Endothelial cell of umbilical vein (primary cell): ENCODE data around the gene ALDH1A3. TPM values are rescaled to one million over a fixed set of nuclear protein-coding genes. Genes with fewer than 3 reads are reported as not detected.

Source experiments
- BruUV-seq: library from RNA; stranded (reverse); fragments of 400-500 nt; replicated peaks from 2 replicates; lab custom pipeline; 2021; lab: Mats Ljungman, UMichigan
- CTCF ChIA-PET: fragments of 300-600, 350-600 bp; sonication (Branson Sonifier 250); formaldehyde crosslinking; loops from one replicate; lab custom pipeline; 2021; ENCODE audit warnings: antibody characterized with exemption, inconsistent platforms; lab: Charles Lee
- POLR2A ChIA-PET: fragments of 300-600, 350-600 bp; sonication (Branson Sonifier 250); formaldehyde crosslinking; loops from one replicate; lab custom pipeline; 2021; ENCODE audit warnings: antibody characterized with exemption, inconsistent platforms; lab: Charles Lee
- DNase-seq: peaks from one replicate; pipeline ENCODE4 v3.0.0-alpha.2; 2011; ENCODE audit warnings: low read depth, low spot score
- FAIRE-seq: peaks from 2 replicates; lab custom pipeline; 2011; peaks lifted over from hg19 to GRCh38; lab: Jason Lieb, UNC
- H2AFZ ChIP-seq: 2 replicates; pipeline ENCODE4 v1.6.0; 2012; ENCODE audit warnings: low read depth, low read length, control low read depth, inconsistent platforms
- H3K27ac ChIP-seq: 2 replicates; pipeline ENCODE4 v1.5.1; 2011; ENCODE audit warnings: low read depth, mild to moderate bottlenecking, control low read depth, low read length, moderate library complexity; ENCODE audit not compliant: insufficient read depth
- H3K27me3 ChIP-seq, 2 experiments: 2 replicates each; pipeline versions ENCODE4 v1.6.0 to v1.6.1; 2011; ENCODE audit warnings: low read length in 2 of 2, mixed read lengths in 1 of 2; ENCODE audit not compliant: control insufficient read depth in 2 of 2, insufficient read depth in 2 of 2
- H3K36me3 ChIP-seq, 2 experiments: 2 replicates in 1 of 2; 3 replicates in 1 of 2; pipeline ENCODE4 v1.5.1; 2011; ENCODE audit warnings: low read length in 2 of 2, mild to moderate bottlenecking in 1 of 2, moderate library complexity in 1 of 2; ENCODE audit not compliant: control insufficient read depth in 2 of 2, insufficient read depth in 2 of 2; ENCODE audit errors: extremely low read depth in 1 of 2
- H3K4me1 ChIP-seq: 3 replicates; pipeline ENCODE4 v1.5.1; 2011; ENCODE audit warnings: mild to moderate bottlenecking, low read length; ENCODE audit not compliant: control insufficient read depth, insufficient read depth; ENCODE audit errors: extremely low read depth
- H3K4me2 ChIP-seq: 2 replicates; pipeline ENCODE4 v1.6.1; 2011; ENCODE audit warnings: low read length, control low read depth, mixed read lengths; ENCODE audit not compliant: insufficient read depth
- H3K4me3 ChIP-seq, 3 experiments: fragments of 200-600 bp in 1 of 3; sonication (generic), shearing (Covaris generic) in 1 of 3; replicated peaks in 1 of 3; 2 replicates each; pipeline ENCODE4 v1.5.1; 2011 to 2016; ENCODE audit warnings: control low read depth in 3 of 3, low read length in 3 of 3, mild to moderate bottlenecking in 2 of 3, inconsistent platforms in 1 of 3, low read depth in 1 of 3, moderate library complexity in 1 of 3; ENCODE audit not compliant: insufficient read depth in 1 of 3
- H3K79me2 ChIP-seq: 2 replicates; pipeline ENCODE4 v1.6.0; 2012; ENCODE audit warnings: low read length, inconsistent platforms; ENCODE audit not compliant: control insufficient read depth, insufficient read depth
- H3K9ac ChIP-seq: replicated peaks from 2 replicates; pipeline ENCODE3; 2011; ENCODE audit warnings: low read length, control low read depth; ENCODE audit not compliant: insufficient read depth; ENCODE audit errors: extremely low read depth
- H3K9me1 ChIP-seq: replicated peaks from 3 replicates; pipeline ENCODE4 v1.6.0; 2011; ENCODE audit warnings: mild to moderate bottlenecking, low read length; ENCODE audit not compliant: control insufficient read depth, insufficient read depth; ENCODE audit errors: extremely low read depth
- H3K9me3 ChIP-seq: replicated peaks from 2 replicates; pipeline ENCODE4 v1.5.1; 2012; ENCODE audit warnings: low read length, inconsistent platforms; ENCODE audit not compliant: control insufficient read depth, insufficient read depth
- H4K20me1 ChIP-seq: replicated peaks from 2 replicates; pipeline ENCODE3; 2011; ENCODE audit warnings: mild to moderate bottlenecking, low read length; ENCODE audit not compliant: control insufficient read depth, insufficient read depth; ENCODE audit errors: extremely low read depth
- EZH2 ChIP-seq: IDR thresholded peaks from 2 replicates; pipeline ENCODE4 v1.6.1; 2012; ENCODE audit warnings: borderline replicate concordance, low read depth, mild to moderate bottlenecking, moderate library complexity, low read length, inconsistent platforms; ENCODE audit not compliant: severe bottlenecking
- FOS ChIP-seq: IDR thresholded peaks from 2 replicates; pipeline ENCODE4 v1.6.1; 2011; ENCODE audit warnings: mild to moderate bottlenecking, low read length, moderate library complexity, borderline replicate concordance; ENCODE audit not compliant: insufficient read depth
- GATA2 ChIP-seq: IDR thresholded peaks from 2 replicates; pipeline ENCODE4 v1.7.0; 2011; ENCODE audit warnings: low read depth, mild to moderate bottlenecking, moderate library complexity, mixed read lengths, low read length; ENCODE audit not compliant: insufficient read length, insufficient read depth
- JUN ChIP-seq: IDR thresholded peaks from 2 replicates; pipeline ENCODE4 v1.6.1; 2011; ENCODE audit warnings: borderline replicate concordance, low read depth; ENCODE audit not compliant: insufficient read length, insufficient read depth
- MYC ChIP-seq: IDR thresholded peaks from one replicate; pipeline ENCODE4 v1.6.1; 2011; ENCODE audit warnings: mild to moderate bottlenecking, low read depth, low read length
- POLR2A ChIP-seq: IDR thresholded peaks from 2 replicates; pipeline ENCODE4 v1.6.1; 2012; ENCODE audit warnings: low read depth, mild to moderate bottlenecking, control low read depth, low read length
- POLR2AphosphoS5 ChIP-seq: IDR thresholded peaks from 2 replicates; pipeline ENCODE4 v1.6.1; 2012; ENCODE audit warnings: low read depth, mild to moderate bottlenecking, control low read depth, low read length, moderate library complexity; ENCODE audit not compliant: insufficient read depth
- dilution Hi-C: fragments of 300-500 bp; cut with MboI; formaldehyde crosslinking; loops from one replicate; pipeline ENCODE4 v1.15.0; 2019; ENCODE audit warnings: low sequenced_read_pairs; ENCODE audit not compliant: extremely low pct_ligation_motif_present
- intact Hi-C: fragments of 100-400 bp; cut with micrococcal nuclease; formaldehyde crosslinking; loops from one replicate; pipeline ENCODE4 v1.10.0; 2022
- polyA plus RNA-seq, 4 experiments: library from polyadenylated mRNA; depleted of rRNA in 3 of 4; stranded (reverse) in 3 of 4; unstranded in 1 of 4; fragments of >200 nt; gene quantifications; 2 replicates each; pipeline versions ENCODE4 v1.2.1 to v1.2.3, GENCODE V29; 2011 to 2012; ENCODE audit warnings: missing spikeins in 1 of 4
- total RNA-seq: library from RNA; stranded (reverse); gene quantifications from 2 replicates; pipeline ENCODE4 v1.2.3, GENCODE V29; 2021
- TF ChIP-seq, protein P1 (sequence below), 2 donors: IDR thresholded peaks; 1 replicate in 1 of 2; 2 replicates in 1 of 2; pipeline ENCODE4 v1.5.1; 2011; ENCODE audit warnings: low read length in 2 of 2, mild to moderate bottlenecking in 2 of 2, moderate library complexity in 2 of 2, control low read depth in 1 of 2, inconsistent platforms in 1 of 2, low read depth in 1 of 2; ENCODE audit not compliant: insufficient read depth in 1 of 2; ENCODE audit errors: extremely low read depth in 1 of 2
- TF ChIP-seq, protein P2 (sequence below): IDR thresholded peaks from 2 replicates; pipeline ENCODE4 v1.6.1; 2011; ENCODE audit not compliant: insufficient read depth, insufficient read length

The ALDH1A3 gene
- total and polyA plus RNA-seq, 2 donors (not counting 3 experiments of a cell fraction or from before 2014, with no cell fraction given) = 2.8 to 5.8 TPM

DNA sequence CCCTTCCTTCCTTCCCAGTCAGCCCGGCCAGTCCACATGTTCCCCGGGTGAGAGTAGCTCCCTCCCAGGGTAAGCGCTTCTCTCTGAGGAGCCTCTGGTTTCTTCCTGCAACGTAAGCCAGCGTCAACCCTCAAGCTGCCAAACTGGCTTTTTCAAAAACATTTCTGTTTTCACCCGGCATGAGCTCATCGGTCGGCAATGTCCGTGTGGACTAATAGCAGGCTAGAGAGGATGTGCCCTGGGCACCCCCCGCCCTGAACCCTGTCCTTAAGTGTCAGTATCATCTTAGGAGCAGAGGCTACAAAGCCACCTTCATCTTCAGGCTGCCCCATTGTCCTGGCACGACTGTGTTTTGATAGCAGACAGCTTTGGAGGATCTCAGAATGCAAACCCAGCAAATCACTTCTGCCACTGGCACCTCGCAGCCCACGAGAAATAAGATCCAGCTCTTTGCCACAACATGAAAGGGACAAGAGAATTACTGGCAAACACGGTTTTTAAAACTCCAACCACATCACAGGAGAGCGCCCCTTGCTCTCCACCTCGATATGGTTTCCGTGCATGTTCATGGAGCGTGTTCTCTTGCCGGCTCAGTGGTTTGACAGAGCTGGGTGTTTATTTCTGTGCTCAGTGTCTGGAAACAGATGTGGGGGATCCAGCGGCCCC lies 9.9 kb downstream of the ALDH1A3 start:
- no peaks in the 10 kb centered on the region for H3K9me1 ChIP-seq
- FAIRE-seq (peak; percentile 89), DNase-seq (peak; percentile 85)
- CTCF ChIA-PET = interaction anchor here (0.5 to 3.0 kb wide), 13 partner anchors 9 to 227 kb away, joined by 3 to 17 read pairs (median 5); partner anchors contain the start of genes ALDH1A3 and LRRK1
- H4K20me1 ChIP-seq = no peaks in the 10 kb centered on the region
- dilution Hi-C loops (no loop called here), intact Hi-C loops (loop anchor here (1.0 kb wide), 3 partner anchors 13 to 168 kb away; no protein-coding TSS in a partner anchor)
- TF ChIP-seq MYC (no peak), FOS (peak; percentile 27), JUN (peak; percentile 57), POLR2A (peak; percentile 50)
- H3K36me3 ChIP-seq = no peaks in the 10 kb centered on the region
- POLR2A ChIA-PET = interaction anchor here (1.0 kb wide), 1 partner anchor 29 kb away, joined by 4 read pairs; no protein-coding TSS in a partner anchor
- no peaks in the 10 kb centered on the region for H3K79me2 ChIP-seq
- H2AFZ ChIP-seq = peak overlapping the region; percentile 74
- peak overlapping the region; percentile 43 for H3K27ac ChIP-seq
- H3K4me1 ChIP-seq = peaks cover 35% of the 10 kb centered on the region
- H3K27me3 ChIP-seq = no peaks in the 10 kb centered on the region
- peak overlapping the region; percentile 46 for H3K9ac ChIP-seq
- H3K4me2 ChIP-seq = peak overlapping the region; percentile 47
- H3K9me3 ChIP-seq = no peaks in the 10 kb centered on the region
- H3K4me3 ChIP-seq = peak overlapping the region in 1 of 3 experiments; percentile 3
- BruUV-seq = TSS peak; percentile 92

DNA sequence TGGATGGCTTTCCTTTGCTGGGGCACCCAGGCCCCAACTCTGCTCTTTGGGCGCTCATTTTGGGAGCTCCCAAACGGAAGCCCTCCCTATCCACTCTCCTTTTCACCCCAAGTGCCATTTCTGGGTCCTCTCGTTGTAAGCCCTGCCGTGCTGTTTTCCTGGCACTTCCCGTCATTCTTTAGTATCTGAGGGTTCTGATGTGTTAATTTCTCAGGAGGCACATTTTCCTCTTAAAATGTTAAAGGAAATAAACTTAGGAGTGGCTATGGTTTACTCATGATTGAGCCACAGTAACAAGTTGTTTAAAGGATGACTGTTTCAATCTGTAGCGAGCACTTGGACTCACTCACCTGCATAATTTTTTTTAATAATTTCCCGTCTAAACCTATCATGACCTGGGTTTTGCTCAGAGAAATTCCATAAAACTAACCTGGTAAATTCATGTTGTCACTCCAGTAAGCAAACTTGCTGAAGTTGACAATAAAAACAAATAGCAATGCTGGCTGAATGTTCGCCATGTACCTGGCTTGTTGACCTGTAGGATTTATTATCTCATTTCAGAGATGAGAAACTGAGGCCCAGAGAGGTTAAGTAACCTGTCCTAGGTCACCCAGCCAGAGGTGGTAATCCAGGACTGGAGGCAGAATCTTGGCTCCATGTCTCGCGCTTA lies 10.6 kb downstream of the ALDH1A3 start:
- H3K27ac ChIP-seq = peak overlapping the region; percentile 43
- POLR2A ChIA-PET = no interaction called here
- CTCF ChIA-PET = interaction anchor here (1.0 to 3.0 kb wide), 9 partner anchors 8 to 227 kb away, joined by 3 to 17 read pairs (median 5); partner anchors contain the start of genes ALDH1A3 and LRRK1
- TF ChIP-seq FOS (no peak), POLR2A (no peak), MYC (no peak), GATA2 (no peak), POLR2AphosphoS5 (no peak), EZH2 (no peak), JUN (no peak)
- TF ChIP-seq, protein P1, sequence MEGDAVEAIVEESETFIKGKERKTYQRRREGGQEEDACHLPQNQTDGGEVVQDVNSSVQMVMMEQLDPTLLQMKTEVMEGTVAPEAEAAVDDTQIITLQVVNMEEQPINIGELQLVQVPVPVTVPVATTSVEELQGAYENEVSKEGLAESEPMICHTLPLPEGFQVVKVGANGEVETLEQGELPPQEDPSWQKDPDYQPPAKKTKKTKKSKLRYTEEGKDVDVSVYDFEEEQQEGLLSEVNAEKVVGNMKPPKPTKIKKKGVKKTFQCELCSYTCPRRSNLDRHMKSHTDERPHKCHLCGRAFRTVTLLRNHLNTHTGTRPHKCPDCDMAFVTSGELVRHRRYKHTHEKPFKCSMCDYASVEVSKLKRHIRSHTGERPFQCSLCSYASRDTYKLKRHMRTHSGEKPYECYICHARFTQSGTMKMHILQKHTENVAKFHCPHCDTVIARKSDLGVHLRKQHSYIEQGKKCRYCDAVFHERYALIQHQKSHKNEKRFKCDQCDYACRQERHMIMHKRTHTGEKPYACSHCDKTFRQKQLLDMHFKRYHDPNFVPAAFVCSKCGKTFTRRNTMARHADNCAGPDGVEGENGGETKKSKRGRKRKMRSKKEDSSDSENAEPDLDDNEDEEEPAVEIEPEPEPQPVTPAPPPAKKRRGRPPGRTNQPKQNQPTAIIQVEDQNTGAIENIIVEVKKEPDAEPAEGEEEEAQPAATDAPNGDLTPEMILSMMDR (IDR thresholded peaks at IDR 0.05; ENCODE audit: extremely low read depth in 1 of 2, insufficient read depth in 1 of 2, low read depth in 1 of 2, low read length in 2 of 2) = no peak
- TF ChIP-seq, protein P2, sequence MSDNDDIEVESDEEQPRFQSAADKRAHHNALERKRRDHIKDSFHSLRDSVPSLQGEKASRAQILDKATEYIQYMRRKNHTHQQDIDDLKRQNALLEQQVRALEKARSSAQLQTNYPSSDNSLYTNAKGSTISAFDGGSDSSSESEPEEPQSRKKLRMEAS = no peak
- H2AFZ ChIP-seq = peak overlapping the region; percentile 74
- H3K36me3 ChIP-seq = no peaks in the 10 kb centered on the region
- peak overlapping the region; percentile 46 for H3K9ac ChIP-seq
- H3K4me3 ChIP-seq = no peak overlapping the region
- FAIRE-seq = peak; percentile 4
- no peaks in the 10 kb centered on the region for H3K9me3 ChIP-seq
- intact Hi-C loops = no loop called here
- no peaks in the 10 kb centered on the region for H3K79me2 ChIP-seq
- H3K27me3 ChIP-seq = no peaks in the 10 kb centered on the region
- DNase-seq = peak; percentile 40
- no TSS peak for BruUV-seq
- no peak overlapping the region for H3K4me2 ChIP-seq
- H4K20me1 ChIP-seq = no peaks in the 10 kb centered on the region
- H3K4me1 ChIP-seq = peaks cover 35% of the 10 kb centered on the region
- dilution Hi-C loops = no loop called here
- H3K9me1 ChIP-seq = no peaks in the 10 kb centered on the region
